Thyroid gland (tissue), 4 donors: Measurements from ENCODE around the gene MESP2.

Experiments used
- CTCF ChIP-seq, 6 experiments: fragments of 200-600 bp in 3 of 6; fragments of 450-650 bp in 3 of 6; sonication (generic) in 3 of 6; IDR thresholded peaks; one replicate each; pipeline ENCODE4 v1.5.1; 2016 to 2019; ENCODE audit warnings: antibody characterized with exemption in 6 of 6, mild to moderate bottlenecking in 2 of 6, inconsistent platforms in 1 of 6, moderate library complexity in 1 of 6
- POLR2A ChIP-seq, 2 donors: fragments of 450-650 bp; IDR thresholded peaks; one replicate each; pipeline ENCODE4 v1.6.1; 2017; ENCODE audit warnings: antibody characterized with exemption in 2 of 2, mild to moderate bottlenecking in 2 of 2, moderate library complexity in 1 of 2

DNA sequence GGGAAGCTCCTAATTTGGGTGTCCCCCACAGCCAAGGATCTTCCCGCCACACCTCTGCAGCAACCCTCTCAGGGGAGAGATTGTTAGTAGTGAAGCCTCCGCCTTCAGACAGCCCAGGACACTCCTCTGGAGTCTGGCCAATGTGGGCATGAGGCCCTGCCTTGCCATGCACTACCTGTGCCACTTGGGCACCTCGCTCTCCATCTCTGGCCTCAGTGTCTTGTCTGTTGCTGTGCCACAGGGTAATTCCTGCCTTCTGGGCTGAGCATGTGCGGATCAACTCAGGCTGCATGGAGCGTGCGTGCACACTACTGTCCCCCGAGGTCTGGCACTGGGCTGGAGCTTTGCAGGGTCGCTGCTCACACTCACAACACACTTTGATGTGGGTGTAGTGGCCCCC, 17.2 kb upstream of the MESP2 start:
- no peak for TF ChIP-seq CTCF (IDR thresholded peaks at IDR 0.05)
- no peak for TF ChIP-seq POLR2A (IDR thresholded peaks at IDR 0.05)
